ENCODE measurements around the gene KRTAP9-1.

- TF ChIP-seq CTCF (conservative IDR thresholded peaks at IDR 0.05), result no peak
- TF ChIP-seq EZH2 (IDR thresholded peaks at IDR 0.05; ENCODE audit: low read depth), result no peak
Measured at GRCh38 chr17:41196068-41196467, 6.4 kb downstream of the KRTAP9-1 start.
